Ureter (tissue), 1 donor: ENCODE data around the gene FOXN1. TPM values are rescaled to one million over a fixed set of nuclear protein-coding genes. Genes with fewer than 3 reads are reported as not detected.

Experiments used
- DNase-seq: peaks from one replicate; pipeline ENCODE4 v3.0.0-alpha.2; 2020; ENCODE audit warnings: low spot score
- total RNA-seq: library from RNA; stranded (reverse); gene quantifications from one replicate; pipeline ENCODE4 v1.2.4, GENCODE V29; 2023
- donor health status: DM: yes; HTN: yes; CAD: no.

Gene FOXN1
- total RNA-seq, 1 donor from 2014 or later: 1.5 TPM

DNA sequence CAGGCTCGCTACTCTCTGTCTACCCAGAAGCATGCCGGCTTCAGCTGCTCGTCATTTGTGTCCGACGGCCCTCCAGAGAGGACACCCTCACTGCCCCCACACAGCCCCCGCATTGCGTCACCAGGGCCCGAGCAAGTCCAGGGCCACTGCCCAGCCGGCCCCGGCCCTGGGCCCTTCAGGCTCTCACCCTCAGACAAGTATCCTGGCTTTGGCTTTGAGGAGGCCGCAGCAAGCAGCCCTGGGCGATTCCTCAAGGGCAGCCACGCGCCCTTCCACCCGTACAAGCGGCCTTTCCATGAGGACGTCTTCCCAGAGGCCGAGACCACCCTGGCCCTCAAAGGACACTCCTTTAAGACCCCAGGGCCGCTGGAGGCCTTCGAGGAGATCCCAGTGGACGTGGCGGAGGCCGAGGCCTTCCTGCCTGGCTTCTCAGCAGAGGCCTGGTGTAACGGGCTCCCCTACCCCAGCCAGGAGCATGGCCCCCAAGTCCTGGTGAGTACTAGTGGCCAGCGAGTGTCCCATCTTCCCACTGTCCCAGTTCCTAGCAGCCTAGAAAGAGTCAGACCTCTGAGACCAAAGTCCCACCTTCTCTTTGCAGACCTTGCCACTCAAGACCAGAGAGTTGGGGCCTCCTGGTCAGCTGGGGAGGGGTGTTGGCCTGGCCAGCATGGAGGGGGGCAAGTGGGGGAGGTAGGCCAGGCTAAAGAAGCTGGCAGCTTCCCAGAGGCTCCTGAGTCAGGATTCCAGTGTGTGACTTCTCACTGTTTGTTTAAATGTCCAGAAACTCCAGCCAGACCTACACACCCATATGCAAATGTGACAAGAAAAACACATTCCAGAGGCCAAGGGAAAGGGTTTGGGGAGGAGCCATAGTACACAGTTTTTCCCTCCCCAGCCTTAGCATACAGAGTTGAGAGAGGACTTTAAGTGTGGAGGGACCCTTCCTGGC, 18.6 kb downstream of the FOXN1 start:
- peak; percentile 75 for DNase-seq

- DNase-seq: no peak
Observed at GRCh38 chr17:28526381-28526780, 20.2 kb downstream of the FOXN1 start.

GRCh38 chr17:28527181-28527681, 21.1 kb downstream of the FOXN1 start:
- no peak for DNase-seq

- peak; percentile 76 for DNase-seq
Observed at GRCh38 chr17:28527859-28528258, 21.7 kb downstream of the FOXN1 start.

DNA sequence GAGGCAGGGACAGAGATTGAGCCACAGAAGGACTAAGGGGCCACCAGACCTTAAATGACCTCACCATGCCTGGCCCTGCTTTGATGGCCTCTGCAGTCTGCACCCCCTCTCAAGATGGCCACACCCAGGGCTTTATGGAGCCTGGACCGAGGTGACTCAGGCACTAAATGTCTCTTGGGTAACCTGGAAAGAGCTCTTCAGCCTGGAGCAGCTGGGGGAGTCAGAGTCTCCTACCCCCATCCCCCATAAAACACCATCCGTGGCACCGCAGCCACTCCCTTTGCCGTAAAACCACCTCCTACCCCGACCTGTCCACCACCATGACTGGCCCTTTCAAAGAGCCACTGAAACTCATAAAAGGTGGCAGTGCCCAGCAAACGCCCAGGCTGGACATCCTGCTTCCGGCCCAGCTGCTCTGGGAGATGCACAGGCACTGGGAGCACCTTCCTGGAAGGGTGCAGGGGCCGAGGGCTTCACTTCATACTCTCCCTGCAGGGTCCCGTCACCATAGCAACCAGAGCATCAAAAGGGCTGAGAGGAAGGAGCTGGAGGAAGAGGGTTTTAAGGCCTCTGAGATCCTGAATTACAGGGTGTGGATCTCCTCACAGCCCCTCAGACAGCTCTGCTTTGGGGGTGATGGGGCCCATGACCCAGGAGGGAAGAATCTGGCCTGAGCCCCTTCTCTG, 22.3 kb downstream of the FOXN1 start:
- no peak for DNase-seq

- no peak for DNase-seq
Observed at GRCh38 chr17:28529013-28529400, 22.9 kb downstream of the FOXN1 start.

DNA sequence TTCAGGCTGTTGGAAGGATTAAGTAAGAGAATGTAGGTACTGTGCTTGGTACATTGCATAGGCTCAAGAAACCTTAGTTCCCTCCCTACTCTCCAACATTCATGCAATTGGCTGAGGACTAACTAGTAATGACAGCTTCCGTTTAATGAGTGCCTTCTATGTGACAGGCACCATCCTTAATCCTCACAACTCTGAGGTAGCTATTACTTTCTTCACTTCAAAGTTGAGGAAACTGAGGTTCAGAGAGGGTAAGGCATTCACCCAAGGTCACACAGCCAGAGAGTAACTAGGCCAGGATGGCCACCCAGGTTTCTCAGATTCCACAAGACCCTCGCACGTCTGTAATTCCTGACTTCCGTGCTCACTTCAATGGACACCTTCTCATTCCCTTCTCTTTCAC, 24.1 kb downstream of the FOXN1 start:
- DNase-seq: no peak

DNA sequence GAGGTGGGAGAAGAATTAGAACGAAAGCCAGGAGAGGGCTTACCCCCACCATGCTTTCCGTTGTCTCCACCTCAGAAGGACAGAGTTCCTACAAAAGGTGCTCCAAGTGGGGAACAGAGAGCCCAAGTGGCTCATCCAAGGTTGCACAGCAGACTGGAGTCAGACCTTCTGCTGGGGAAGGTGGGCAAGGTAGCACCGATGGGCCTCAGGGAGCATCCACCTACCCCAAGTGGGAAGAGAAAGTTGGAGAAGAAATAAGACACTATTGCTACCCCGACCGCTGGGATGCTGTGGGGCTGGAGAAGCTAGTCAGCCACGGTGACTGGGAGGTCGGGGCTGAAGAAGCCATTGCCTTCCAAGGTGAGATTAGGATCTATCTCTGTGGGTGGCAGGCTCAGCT, 24.8 kb downstream of the FOXN1 start:
- DNase-seq: no peak

- DNase-seq: no peak
Observed at GRCh38 chr17:28532050-28532960, 26.2 kb downstream of the FOXN1 start.

- peak; percentile 67 for DNase-seq
Observed at GRCh38 chr17:28533091-28533807, 27.1 kb downstream of the FOXN1 start.

DNA sequence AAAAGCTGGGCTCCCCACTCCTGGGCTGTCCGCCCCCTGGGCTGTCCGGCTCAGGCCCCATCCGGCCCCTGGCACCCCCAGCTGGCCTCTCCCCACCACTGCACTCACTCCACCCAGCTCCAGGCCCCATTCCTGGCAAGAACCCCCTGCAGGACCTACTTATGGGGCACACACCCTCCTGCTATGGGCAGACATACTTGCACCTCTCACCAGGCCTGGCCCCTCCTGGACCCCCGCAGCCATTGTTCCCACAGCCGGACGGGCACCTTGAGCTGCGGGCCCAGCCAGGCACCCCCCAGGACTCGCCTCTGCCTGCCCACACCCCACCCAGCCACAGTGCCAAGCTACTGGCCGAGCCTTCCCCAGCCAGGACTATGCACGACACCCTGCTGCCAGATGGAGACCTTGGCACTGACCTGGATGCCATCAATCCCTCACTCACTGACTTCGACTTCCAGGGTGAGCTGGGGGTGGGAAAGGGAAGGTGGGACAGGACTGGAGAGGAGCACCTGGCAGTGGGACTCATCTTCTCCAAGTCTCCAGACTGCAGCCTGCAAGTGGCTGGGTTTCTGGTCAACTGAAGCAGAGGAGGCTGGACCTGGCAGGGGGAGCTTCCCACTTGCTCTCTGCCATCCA, 28.7 kb downstream of the FOXN1 start:
- DNase-seq: no peak

- DNase-seq: no peak
Observed at GRCh38 chr17:28536532-28537218, 30.5 kb downstream of the FOXN1 start.

GRCh38 chr17:28537219-28537610, 31.1 kb downstream of the FOXN1 start:
- no peak for DNase-seq

DNA sequence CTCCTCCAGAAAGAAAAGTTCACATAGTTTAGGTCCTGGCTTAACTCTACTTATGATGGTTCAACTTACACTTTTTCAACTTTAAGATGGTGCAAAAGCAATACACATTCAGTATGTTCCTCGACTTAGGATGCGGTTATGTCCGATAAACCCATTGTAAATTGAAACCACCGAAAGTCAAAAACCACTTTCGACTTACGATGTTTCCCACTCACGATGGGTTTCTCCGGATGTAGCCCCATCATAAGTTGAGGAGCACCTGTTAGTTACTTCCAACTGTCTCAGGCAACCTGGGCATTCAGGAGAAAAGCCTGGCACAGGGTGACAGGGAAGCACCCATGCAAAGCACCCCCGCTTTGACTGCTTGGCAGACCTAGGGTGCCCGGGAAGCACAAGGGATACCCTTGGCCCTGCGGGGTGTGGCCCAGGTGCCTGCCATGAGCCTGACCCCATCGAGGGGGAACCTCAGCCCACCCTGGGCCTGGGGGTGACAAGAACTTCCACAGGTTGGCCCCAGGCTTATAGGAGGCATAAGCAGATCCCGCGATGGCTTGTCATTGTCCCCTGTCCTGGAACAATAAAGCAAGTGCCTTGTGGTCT, 32.2 kb downstream of the FOXN1 start:
- DNase-seq: no peak

DNA sequence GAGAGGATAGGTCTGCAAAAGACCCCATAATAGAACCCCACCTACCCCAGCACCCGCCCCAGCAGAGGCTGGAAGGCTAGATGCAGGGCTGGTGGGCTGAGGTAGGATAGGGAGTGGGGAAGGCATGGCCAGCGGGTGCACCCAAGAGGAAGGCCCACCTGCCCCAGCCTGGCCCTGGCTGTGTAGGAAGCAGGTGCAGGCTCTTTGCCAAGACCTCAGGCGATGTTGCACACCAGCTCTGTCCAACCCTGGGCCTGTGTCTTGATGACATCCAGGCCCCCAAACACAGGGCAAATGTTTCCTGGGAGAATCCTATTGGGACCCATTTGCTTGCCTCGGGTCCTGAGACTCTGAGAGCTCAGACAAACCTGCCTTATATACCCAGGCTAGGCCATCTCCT, 34.1 kb downstream of the FOXN1 start:
- no peak for DNase-seq

DNA sequence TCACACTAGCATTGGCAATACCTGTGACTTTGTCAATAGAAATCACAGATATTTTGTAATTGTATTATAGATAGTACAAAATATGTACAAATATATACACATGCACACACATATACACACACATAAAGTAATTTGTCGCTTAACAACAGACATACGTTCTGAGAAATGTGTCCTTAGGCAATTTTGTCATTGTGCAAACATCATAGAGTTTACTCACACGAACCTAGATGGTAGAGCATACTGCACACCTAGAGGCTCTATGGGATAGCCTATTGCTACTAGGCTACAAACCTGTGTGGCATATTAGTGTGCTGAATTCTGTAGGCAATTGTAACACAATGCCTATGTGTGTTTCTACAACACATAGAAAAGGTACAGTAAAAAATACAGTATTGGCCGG, 35.3 kb downstream of the FOXN1 start:
- DNase-seq: no peak

DNA sequence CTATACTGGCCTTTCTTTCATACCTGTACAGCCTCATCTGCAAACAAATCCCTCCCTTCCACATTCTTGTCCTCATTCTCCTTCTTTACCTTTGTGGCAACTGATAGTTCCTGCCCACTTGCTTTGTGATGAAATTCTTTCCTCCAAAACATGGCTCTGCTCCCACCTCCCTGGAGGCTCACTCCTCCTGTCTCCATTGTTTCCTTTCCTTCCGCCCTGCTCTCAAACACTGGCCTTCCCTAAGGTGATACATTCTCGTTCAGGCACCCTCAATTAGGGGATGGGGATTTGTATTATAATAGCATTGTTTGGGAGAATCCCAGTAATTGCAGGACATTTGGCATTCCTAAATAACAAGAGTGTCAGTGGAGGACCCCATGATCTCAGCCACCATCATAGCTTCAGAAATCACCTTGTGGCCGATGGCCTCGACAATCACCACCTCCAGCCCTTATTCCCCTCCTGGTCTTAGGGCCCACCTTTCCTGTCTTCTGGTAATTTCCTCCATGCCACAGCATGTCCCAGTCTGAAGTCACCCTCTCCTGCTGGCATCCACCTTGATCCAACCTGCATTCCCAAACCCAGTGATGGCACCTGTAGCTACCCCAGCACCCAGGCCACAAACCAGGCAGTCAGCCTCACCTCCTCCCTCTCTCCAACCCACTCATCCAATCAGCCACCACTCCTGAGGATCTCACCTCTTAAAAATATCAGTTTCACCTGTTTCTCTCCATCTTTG, 38.4 kb downstream of the FOXN1 start:
- no peak for DNase-seq

GRCh38 chr17:28545141-28545503, 39.0 kb downstream of the FOXN1 start:
- no peak for DNase-seq
